Choroid plexus epithelial cell (primary cell): ENCODE measurements around the gene MON1A.
A peak's percentile ranks its signal among the peaks of the same experiment; 100 is the strongest.
"Not testable (repeated sequence)": the region's sequence is repeated elsewhere in the genome, so short reads cannot be mapped to it uniquely, and the experiment has no call there.

ENCODE experiments used
- DNase-seq: peaks from one replicate; pipeline ENCODE4 v3.0.0-alpha.2; 2010; ENCODE audit warnings: low read depth
- H3K4me3 ChIP-seq: 2 replicates; pipeline ENCODE4 v1.5.1; 2011; ENCODE audit warnings: low read depth, mild to moderate bottlenecking, control low read depth, low read length, moderate library complexity
- TF ChIP-seq, protein P1 (sequence below): conservative IDR thresholded peaks from 2 replicates; pipeline ENCODE4 v1.5.1; 2011; ENCODE audit warnings: low read depth, mild to moderate bottlenecking, control low read depth, inconsistent platforms, low read length, moderate library complexity

MON1A gene

GRCh38 chr3:49930922-49931321, 1.3 kb upstream of the MON1A start:
- DNase-seq, result no peak

DNA sequence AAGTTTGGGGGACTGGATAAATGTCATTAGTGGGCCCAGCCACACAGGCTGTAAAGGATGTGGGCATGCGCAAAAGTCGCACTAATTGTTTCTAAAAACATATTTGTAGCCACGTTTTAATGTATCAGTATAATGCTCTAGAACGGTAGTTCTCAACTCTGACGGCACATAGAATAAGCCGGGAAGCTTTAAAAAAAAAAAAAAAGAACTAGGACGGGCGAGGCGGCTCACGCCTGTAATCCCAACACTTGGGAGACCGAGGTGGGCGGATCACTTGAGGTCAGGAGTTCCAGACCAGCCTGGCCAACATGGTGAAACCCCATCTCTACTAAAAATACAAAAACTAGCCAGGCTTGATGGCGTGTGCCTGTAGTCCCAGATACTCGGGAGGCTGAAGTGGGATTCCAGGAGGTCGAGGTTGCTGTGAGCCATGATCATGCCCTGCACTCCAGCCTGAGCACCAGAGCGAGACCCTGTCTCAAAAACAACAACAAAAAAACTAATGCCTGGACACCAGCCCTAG, 618 bp upstream of the MON1A start:
- H3K4me3 ChIP-seq, result peak overlapping the region; percentile 90
- no peak for DNase-seq

More at GRCh38 chr3:49930922-49931321, 1.3 kb upstream of the MON1A start:
- no peak overlapping the region for H3K4me3 ChIP-seq
- TF ChIP-seq, protein P1, sequence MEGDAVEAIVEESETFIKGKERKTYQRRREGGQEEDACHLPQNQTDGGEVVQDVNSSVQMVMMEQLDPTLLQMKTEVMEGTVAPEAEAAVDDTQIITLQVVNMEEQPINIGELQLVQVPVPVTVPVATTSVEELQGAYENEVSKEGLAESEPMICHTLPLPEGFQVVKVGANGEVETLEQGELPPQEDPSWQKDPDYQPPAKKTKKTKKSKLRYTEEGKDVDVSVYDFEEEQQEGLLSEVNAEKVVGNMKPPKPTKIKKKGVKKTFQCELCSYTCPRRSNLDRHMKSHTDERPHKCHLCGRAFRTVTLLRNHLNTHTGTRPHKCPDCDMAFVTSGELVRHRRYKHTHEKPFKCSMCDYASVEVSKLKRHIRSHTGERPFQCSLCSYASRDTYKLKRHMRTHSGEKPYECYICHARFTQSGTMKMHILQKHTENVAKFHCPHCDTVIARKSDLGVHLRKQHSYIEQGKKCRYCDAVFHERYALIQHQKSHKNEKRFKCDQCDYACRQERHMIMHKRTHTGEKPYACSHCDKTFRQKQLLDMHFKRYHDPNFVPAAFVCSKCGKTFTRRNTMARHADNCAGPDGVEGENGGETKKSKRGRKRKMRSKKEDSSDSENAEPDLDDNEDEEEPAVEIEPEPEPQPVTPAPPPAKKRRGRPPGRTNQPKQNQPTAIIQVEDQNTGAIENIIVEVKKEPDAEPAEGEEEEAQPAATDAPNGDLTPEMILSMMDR, result no peak

DNA sequence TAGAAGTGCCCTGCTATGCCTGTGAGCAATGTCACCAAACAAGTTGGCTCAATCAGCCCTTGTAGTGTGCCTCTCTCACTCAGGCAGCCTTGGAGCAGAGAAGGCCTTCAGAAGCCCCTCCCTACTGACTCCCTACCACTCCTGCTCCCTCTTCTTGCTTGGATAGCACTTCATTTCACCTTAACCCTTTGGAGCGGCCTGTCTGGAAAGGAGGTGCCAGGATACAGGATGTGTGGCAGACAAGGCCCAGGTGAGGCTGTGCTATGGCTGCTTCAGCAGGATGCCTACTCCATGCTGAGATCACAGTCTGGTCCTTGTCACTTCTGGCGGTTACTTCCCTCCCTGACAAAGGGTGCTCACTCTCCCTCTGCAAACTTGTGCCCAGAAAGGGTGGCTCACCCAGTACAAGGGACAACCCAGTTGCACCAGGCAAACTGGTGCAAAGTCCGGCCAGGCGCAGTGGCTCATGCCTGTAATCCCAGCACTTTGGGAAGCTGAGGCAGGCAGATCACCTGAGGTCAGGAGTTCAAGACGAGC, 1.1 kb downstream of the MON1A start:
- H3K4me3 ChIP-seq, result no peak overlapping the region
- DNase-seq, result no peak
- TF ChIP-seq, protein P1, result no peak

More for the DNA sequence above, 618 bp upstream of the MON1A start:
- TF ChIP-seq, protein P1, result no peak

GRCh38 chr3:49927798-49928197, 1.8 kb downstream of the MON1A start:
- TF ChIP-seq, protein P1, result no peak
- DNase-seq, result no peak

GRCh38 chr3:49926117-49926728, 3.4 kb downstream of the MON1A start:
- TF ChIP-seq, protein P1, result no peak
- H3K4me3 ChIP-seq, result no peak overlapping the region
- no peak for DNase-seq

More at GRCh38 chr3:49927798-49928197, 1.8 kb downstream of the MON1A start:
- no peak overlapping the region for H3K4me3 ChIP-seq

DNA sequence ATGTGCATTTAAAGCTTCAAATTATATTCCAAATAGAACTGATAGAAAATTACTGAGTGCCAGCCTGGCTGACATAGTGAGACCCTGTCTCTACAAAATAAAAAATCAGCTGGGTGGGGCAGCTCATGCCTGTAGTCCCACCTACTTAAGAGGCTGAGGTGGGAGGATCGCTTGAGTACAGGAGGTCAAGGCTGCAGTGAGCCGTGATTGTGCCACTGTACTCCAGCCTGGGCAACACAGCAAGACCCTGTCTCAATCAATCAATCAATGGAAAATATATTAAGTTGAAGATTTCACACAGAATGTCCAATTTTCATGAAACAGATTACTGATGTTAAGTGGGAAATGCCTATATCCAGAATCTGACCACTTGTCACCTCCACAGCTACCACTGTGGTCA, 4.1 kb downstream of the MON1A start:
- TF ChIP-seq, protein P1, result no peak
- H3K4me3 ChIP-seq, result no peak overlapping the region
- DNase-seq, result no peak

DNA sequence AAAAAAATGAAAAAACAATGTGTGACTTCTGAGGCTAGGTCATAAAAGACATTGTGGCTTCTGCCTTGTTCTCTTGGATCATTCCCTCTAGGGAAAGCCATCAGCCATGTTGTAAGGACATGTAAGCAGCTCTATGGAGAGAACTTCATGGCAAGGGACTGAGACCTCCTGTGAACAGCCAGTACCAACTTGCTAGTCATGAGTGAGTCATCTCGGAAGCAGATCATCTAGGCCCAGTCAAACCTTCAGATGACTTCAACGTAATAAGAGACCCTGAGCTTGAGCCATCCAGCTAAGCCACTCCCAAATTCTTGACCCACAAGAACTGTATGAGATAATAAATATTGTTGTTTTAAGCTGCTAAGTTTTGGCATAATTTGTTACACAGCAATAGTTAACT, 4.9 kb downstream of the MON1A start:
- TF ChIP-seq, protein P1, result no peak
- no peak overlapping the region for H3K4me3 ChIP-seq
- DNase-seq, result peak; percentile 88

DNA sequence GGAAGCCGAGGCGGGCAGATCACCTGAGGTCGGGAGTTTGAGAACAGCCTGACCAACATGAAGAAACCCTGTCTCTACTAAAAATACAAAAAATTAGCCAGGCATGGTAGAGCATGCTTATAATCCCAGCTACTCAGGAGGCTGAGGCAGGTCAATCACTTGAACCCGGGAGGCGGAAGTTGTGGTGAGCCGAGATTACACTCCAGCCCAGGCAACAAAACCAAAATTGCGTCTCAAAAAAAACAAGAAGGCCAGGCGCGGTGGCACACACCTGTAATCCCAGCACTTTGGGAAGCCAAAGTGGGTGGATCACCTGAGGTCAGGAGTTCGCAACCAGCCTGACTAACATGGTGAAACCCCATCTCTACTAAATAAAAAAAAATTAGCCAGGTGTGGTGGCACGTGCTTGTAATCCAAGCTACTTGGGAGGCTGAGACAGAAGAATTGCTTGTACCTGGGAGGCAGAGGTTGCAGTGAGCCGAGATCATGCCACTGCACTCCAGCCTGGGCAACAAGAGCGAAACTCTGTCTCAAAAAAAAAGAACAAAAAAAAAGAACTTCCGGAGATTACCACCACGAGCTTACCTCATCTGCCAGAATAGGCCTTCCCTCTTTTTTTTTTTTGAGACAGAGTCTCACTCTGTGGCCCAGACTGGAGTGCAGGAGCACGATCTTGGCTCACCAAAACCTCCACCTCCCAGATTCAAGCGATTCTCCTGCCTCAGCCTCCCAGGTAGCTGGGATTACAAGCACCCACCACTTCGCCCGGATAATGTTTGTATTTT, 11.6 kb downstream of the MON1A start:
- not testable (repeated sequence) for H3K4me3 ChIP-seq

More for the DNA sequence above, 11.6 kb downstream of the MON1A start:
- not testable (repeated sequence) for DNase-seq
